ENCODE data around the gene GJB5.

GRCh38 chr1:34787461-34788420 is 32.9 kb downstream of the GJB5 start:
- no peak for TF ChIP-seq CTCF (IDR thresholded peaks at IDR 0.05)
- TF ChIP-seq EZH2 (IDR thresholded peaks at IDR 0.05; ENCODE audit: borderline replicate concordance, insufficient read depth, low read depth, low read length, poor library complexity, severe bottlenecking) = no peak

Measured in B cell (primary cell).